ENCODE data around the gene RAD51B. TPM values are rescaled to one million over a fixed set of nuclear protein-coding genes. Genes with fewer than 3 reads are reported as not detected.

RAD51B gene
- polyA plus RNA-seq, 1 donor (not counting 4 experiments of a cell fraction or from before 2014, with no cell fraction given), result 13.3 TPM

DNA sequence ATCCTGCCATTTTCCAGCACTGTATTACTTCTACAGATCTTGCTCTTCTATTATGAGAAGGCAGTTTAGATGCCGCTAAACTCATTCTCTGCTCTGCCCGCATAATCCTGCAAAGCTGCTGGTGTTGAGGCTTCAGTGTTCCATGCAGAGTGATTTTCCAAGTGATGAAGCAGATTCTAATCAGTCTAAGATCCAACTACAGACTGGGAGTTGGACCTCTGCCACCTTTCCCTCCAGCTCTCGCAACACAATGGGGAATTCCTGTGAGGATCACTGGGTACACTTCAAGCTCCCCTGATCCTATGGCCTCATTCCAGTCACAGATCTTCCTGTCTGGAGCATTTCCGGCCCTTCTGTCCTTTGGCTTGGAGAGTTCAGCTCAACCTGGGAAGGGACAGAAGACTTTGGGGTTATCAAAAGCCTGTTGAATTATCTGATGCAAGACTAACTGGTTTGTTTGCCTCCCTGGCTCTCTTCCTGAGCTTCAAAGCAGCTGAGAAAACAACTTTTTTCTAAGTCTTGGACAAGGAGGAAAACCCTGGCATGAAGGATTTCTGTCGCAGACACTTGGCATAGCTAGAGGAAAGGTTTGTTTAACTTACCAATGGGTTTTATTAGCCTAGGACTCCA, 639.4 kb downstream of the RAD51B start:
- Histone ChIP-seq H3K79me2 (ENCODE audit: control insufficient read depth, insufficient read depth, low read length) (no peaks in the 10 kb centered on the region), H3K36me3 (ENCODE audit: control insufficient read depth in 2 of 2, extremely low read depth in 1 of 2, insufficient read depth in 2 of 2, low read length in 2 of 2) (no peaks in the 10 kb centered on the region), H3K4me3 (ENCODE audit: control insufficient read depth in 2 of 3, extremely low read depth in 1 of 3, insufficient read depth in 2 of 3, low read depth in 1 of 3, low read length in 3 of 3) (no peak overlapping the region), H2AFZ (ENCODE audit: control insufficient read depth, low read length) (peak overlapping the region; percentile 4), H4K20me1 (ENCODE audit: control insufficient read depth, extremely low read depth, insufficient read depth, low read length) (no peaks in the 10 kb centered on the region), H3K9me1 (ENCODE audit: control insufficient read depth, extremely low read depth, insufficient read depth, low read length) (no peaks in the 10 kb centered on the region), H3K9ac (ENCODE audit: control insufficient read depth, extremely low read depth, insufficient read depth, low read length) (peak overlapping the region; percentile 49), H3K27ac (ENCODE audit: control insufficient read depth, insufficient read depth, low read length) (peak overlapping the region; percentile 83), H3K27me3 (ENCODE audit: control insufficient read depth, extremely low read depth, insufficient read depth, low read length) (no peaks in the 10 kb centered on the region), H3K4me1 (ENCODE audit: control insufficient read depth, extremely low read depth, insufficient read depth, low read length) (peaks cover 31% of the 10 kb centered on the region), H3K9me3 (ENCODE audit: control insufficient read depth, low read depth, low read length) (no peaks in the 10 kb centered on the region), H3K4me2 (ENCODE audit: control insufficient read depth, extremely low read depth, insufficient read depth, low read depth, low read length) (peak overlapping the region; percentile 64)
- FAIRE-seq (peak; percentile 91), DNase-seq (ENCODE audit: low read depth, low spot score) (peak; percentile 69)
- dilution Hi-C loops (cut with MboI; ENCODE audit: extremely low pct_ligation_motif_present, low sequenced_read_pairs), result no loop called here
- TF ChIP-seq, protein P1, sequence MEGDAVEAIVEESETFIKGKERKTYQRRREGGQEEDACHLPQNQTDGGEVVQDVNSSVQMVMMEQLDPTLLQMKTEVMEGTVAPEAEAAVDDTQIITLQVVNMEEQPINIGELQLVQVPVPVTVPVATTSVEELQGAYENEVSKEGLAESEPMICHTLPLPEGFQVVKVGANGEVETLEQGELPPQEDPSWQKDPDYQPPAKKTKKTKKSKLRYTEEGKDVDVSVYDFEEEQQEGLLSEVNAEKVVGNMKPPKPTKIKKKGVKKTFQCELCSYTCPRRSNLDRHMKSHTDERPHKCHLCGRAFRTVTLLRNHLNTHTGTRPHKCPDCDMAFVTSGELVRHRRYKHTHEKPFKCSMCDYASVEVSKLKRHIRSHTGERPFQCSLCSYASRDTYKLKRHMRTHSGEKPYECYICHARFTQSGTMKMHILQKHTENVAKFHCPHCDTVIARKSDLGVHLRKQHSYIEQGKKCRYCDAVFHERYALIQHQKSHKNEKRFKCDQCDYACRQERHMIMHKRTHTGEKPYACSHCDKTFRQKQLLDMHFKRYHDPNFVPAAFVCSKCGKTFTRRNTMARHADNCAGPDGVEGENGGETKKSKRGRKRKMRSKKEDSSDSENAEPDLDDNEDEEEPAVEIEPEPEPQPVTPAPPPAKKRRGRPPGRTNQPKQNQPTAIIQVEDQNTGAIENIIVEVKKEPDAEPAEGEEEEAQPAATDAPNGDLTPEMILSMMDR (optimal IDR thresholded peaks at IDR 0.05 in 1 of 3, IDR thresholded peaks at IDR 0.05 in 1 of 3, conservative IDR thresholded peaks at IDR 0.05 in 1 of 3; ENCODE audit: extremely low read depth in 1 of 3, insufficient read depth in 2 of 3, low read length in 3 of 3), result no peak
- no peak for TF ChIP-seq EZH2 (IDR thresholded peaks at IDR 0.05; ENCODE audit: low read length)

DNA sequence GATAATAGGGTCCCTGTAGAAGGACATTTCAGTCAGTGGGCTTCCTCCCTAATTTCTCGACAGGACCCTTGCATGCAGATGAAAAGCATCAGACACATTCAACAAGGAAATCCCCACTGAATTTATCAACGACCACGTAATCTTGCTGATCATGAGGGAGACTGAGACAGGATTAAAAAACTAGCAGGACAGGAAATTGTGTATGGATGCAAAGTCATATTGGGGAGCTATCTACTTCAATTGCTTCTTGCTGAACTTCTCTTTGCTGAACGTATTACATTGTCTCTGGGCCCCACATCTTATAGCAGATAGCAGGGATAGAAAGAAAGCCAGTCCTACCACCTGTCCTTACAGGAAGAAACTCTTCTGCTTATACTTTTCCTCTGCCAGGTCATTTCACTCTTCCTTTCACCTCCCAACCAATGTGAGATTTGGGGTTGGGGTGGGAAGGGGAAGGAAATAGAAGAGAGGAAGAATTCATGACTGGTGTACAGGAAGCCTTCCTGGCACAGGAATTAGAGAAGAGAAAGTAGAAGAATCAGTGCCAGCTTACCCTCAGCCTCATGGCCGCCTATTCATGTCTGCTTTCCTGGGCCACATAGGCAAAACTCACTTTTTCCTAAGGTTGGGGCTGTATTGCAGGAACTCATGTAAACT, 640.0 kb downstream of the RAD51B start:
- H3K79me2 ChIP-seq (ENCODE audit: control insufficient read depth, insufficient read depth, low read length), result no peaks in the 10 kb centered on the region
- no peak overlapping the region for H3K4me3 ChIP-seq (ENCODE audit: control insufficient read depth in 2 of 3, extremely low read depth in 1 of 3, insufficient read depth in 2 of 3, low read depth in 1 of 3, low read length in 3 of 3)
- peak overlapping the region; percentile 49 for H3K9ac ChIP-seq (ENCODE audit: control insufficient read depth, extremely low read depth, insufficient read depth, low read length)
- peak overlapping the region; percentile 64 for H3K4me2 ChIP-seq (ENCODE audit: control insufficient read depth, extremely low read depth, insufficient read depth, low read depth, low read length)
- peaks cover 38% of the 10 kb centered on the region for H3K4me1 ChIP-seq (ENCODE audit: control insufficient read depth, extremely low read depth, insufficient read depth, low read length)
- H3K9me3 ChIP-seq (ENCODE audit: control insufficient read depth, low read depth, low read length), result no peaks in the 10 kb centered on the region
- no peaks in the 10 kb centered on the region for H4K20me1 ChIP-seq (ENCODE audit: control insufficient read depth, extremely low read depth, insufficient read depth, low read length)
- TF ChIP-seq, protein P1 (optimal IDR thresholded peaks at IDR 0.05 in 1 of 3, IDR thresholded peaks at IDR 0.05 in 1 of 3, conservative IDR thresholded peaks at IDR 0.05 in 1 of 3; ENCODE audit: extremely low read depth in 1 of 3, insufficient read depth in 2 of 3, low read length in 3 of 3), result no peak
- TF ChIP-seq EZH2 (IDR thresholded peaks at IDR 0.05; ENCODE audit: low read length), result no peak
- H3K27ac ChIP-seq (ENCODE audit: control insufficient read depth, insufficient read depth, low read length), result peak overlapping the region; percentile 83
- H2AFZ ChIP-seq (ENCODE audit: control insufficient read depth, low read length), result no peak overlapping the region
- H3K9me1 ChIP-seq (ENCODE audit: control insufficient read depth, extremely low read depth, insufficient read depth, low read length), result no peaks in the 10 kb centered on the region
- no peaks in the 10 kb centered on the region for H3K36me3 ChIP-seq (ENCODE audit: control insufficient read depth in 2 of 2, extremely low read depth in 1 of 2, insufficient read depth in 2 of 2, low read length in 2 of 2)
- FAIRE-seq, result peak; percentile 17
- dilution Hi-C loops (cut with MboI; ENCODE audit: extremely low pct_ligation_motif_present, low sequenced_read_pairs), result no loop called here
- H3K27me3 ChIP-seq (ENCODE audit: control insufficient read depth, extremely low read depth, insufficient read depth, low read length), result no peaks in the 10 kb centered on the region
- no peak for DNase-seq (ENCODE audit: low read depth, low spot score)

All from keratinocyte (primary cell).